ENCODE measurements around the gene SPTSSA. TPM values are rescaled to one million over a fixed set of nuclear protein-coding genes. Genes with fewer than 3 reads are reported as not detected.
"Not testable (repeated sequence)": the region's sequence is repeated elsewhere in the genome, so short reads cannot be mapped to it uniquely, and the experiment has no call there.

Gene SPTSSA, protein sequence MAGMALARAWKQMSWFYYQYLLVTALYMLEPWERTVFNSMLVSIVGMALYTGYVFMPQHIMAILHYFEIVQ
- 10 to 100 TPM; 14.1 to 22.5 (median 16.4) TPM for polyA plus RNA-seq (ENCODE audit: low read depth in 6 of 6)

DNA sequence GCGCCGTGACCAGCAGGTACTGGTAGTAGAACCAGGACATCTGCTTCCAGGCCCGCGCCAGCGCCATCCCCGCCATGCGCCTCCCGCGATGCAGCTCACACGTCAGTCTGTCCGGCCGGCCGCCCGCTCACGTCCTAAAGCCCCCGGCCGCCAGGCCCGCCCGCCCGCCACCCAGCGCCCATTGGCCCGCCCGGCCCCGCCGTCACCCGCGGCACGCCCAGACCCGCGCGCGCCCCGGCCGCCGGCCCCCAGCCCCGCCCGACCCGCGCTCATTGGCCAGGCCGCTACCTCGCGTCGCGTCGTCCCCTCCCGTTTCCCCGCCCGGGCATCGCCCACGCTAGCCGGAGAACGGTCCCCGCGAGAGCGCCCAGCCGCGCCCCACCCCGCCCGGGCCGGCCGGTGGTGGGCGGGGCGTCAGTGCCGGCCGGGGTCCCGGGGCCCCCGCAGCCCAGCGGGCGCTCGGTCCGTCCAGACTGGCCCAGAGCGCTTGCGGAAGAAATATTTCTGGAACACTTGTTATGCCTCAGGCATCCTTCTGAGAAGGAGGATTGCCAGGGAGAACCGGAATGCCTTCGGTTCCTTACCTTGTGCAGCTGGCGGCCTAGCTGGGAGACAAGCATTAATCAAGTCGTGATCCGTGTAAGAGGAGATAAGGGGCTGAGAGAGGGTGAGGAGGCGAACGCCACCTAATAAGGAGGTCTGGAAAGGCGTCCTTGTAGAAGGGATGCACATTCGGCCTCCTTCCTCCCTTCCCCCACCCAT, at the start of gene SPTSSA:
TSS of gene SPTSSA (minus strand) at position 109 of the 762 bp plus-strand sequence. CDS start at position 76, 33 bp downstream.
- Mint-ChIP-seq H3K27me3 (no peaks in the 10 kb centered on the region), H3K4me1 (peaks cover 14 to 16% (median 15%) of the 10 kb centered on the region in 3 donors), H3K9me3 (no peaks in the 10 kb centered on the region), H3K4me3 (peak within 1 kb of the TSS in 7 of 8 donors; percentile 74 to 98 (median 93)), H3K36me3 (no peaks in the 10 kb centered on the region), H3K27ac (peak within 1 kb of the TSS; percentile 39 to 95 (median 92))
- ATAC-seq (ENCODE audit: low read depth in 2 of 2): peak; percentile 94 to 95
- DNase-seq: peak; percentile 85

DNA sequence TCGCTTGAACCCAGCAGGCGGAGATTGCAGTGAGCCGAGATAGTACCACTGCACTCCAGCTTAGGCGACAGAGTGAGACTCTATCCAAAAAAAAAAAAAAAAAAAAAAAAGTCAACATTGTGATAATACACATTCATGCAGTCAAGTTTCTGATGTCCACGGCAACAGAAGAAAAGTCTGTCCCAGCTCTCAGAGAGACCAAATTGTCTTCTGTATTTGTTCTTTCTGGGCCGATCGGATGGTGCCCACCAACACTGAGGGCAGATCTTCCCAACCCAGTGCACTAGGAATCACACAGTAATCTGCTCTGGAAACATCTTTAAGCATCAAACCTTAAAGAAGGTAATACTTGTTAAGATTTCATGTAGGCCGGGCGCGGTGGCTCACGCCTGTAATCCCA, 45.8 kb upstream of the SPTSSA start:
- no peaks in the 10 kb centered on the region for H3K4me1 Mint-ChIP-seq
- H3K9me3 Mint-ChIP-seq: peaks cover 0 to 2% (median 0%) of the 10 kb centered on the region in 7 donors
- DNase-seq (no peak), ATAC-seq (ENCODE audit: low read depth in 2 of 2) (no peak)
- H3K4me3 Mint-ChIP-seq: no peak overlapping the region
- H3K27ac Mint-ChIP-seq: no peak overlapping the region
- H3K27me3 Mint-ChIP-seq: no peaks in the 10 kb centered on the region
- no peaks in the 10 kb centered on the region for H3K36me3 Mint-ChIP-seq

DNA sequence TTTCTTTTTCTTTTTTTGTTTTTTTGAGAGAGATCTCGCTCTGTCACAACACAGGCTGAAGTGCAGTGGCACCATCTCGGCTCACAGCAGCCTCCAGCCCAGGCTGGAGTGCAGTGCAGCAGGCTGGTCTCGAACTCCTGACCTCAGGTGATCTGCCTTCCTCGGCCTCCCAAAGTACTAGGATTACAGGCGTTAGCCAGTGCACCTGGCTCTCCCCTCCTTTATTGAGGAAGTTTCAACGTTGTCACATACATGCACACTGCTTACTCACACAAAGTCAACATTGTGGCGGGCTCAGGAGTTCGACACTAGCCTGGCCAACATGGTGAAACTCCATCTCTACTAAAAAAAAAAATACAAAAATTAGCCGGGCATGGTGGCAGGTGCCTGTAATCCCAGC, 45.4 kb upstream of the SPTSSA start:
- no peaks in the 10 kb centered on the region for H3K27me3 Mint-ChIP-seq
- no peaks in the 10 kb centered on the region for H3K4me1 Mint-ChIP-seq
- no peak overlapping the region for H3K27ac Mint-ChIP-seq
- peaks cover 0 to 1% (median 0%) of the 10 kb centered on the region in 7 donors for H3K9me3 Mint-ChIP-seq
- H3K36me3 Mint-ChIP-seq: no peaks in the 10 kb centered on the region
- ATAC-seq (ENCODE audit: low read depth in 2 of 2) (no peak), DNase-seq (no peak)
- H3K4me3 Mint-ChIP-seq: no peak overlapping the region

GRCh38 chr14:34505124-34505491, 43.1 kb upstream of the SPTSSA start:
- not testable (repeated sequence) for ATAC-seq (ENCODE audit: low read depth in 2 of 2); H3K9me3 Mint-ChIP-seq; H3K36me3 Mint-ChIP-seq; H3K27me3 Mint-ChIP-seq; H3K27ac Mint-ChIP-seq; DNase-seq; H3K4me1 Mint-ChIP-seq
- H3K4me3 Mint-ChIP-seq: peak overlapping the region in 1 of 8 donors; percentile 16

- H3K27me3 Mint-ChIP-seq; H3K9me3 Mint-ChIP-seq; H3K4me3 Mint-ChIP-seq; DNase-seq; ATAC-seq (ENCODE audit: low read depth in 2 of 2); H3K27ac Mint-ChIP-seq; H3K36me3 Mint-ChIP-seq; H3K4me1 Mint-ChIP-seq: not testable (repeated sequence)
Observed at GRCh38 chr14:34504027-34504426, 42.0 kb upstream of the SPTSSA start.

- DNase-seq: no peak
- Mint-ChIP-seq H3K36me3 (no peaks in the 10 kb centered on the region), H3K27ac (peak overlapping the region in 2 of 6 donors; percentile 3 to 47), H3K4me1 (no peaks in the 10 kb centered on the region), H3K27me3 (no peaks in the 10 kb centered on the region), H3K9me3 (no peaks in the 10 kb centered on the region), H3K4me3 (no peak overlapping the region)
- ATAC-seq (ENCODE audit: low read depth in 2 of 2): no peak
Observed at GRCh38 chr14:34502545-34503225, 40.6 kb upstream of the SPTSSA start.

DNA sequence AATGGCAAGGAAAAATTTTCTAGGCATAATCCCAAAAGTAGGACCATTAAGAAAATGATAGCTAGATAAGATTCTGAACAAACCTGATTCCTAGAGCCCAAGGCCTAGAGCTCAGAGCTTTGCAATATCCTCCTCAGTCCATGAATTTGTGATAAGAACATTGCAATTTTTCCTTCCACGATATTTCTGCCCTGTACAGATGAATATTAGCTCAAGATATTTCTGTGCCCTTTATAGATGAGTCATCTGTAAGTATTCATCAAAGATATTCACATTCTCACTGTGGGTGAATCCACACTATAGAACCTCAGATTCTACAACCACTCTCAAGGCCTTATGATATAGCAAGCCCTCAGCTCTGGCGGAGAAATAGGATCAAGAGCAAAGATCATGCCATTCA, 40.0 kb upstream of the SPTSSA start:
- no peak overlapping the region for H3K4me3 Mint-ChIP-seq
- no peak for ATAC-seq (ENCODE audit: low read depth in 2 of 2)

GRCh38 chr14:34501004-34501580, 39.1 kb upstream of the SPTSSA start:
- DNase-seq: no peak
- Mint-ChIP-seq H3K27me3 (no peaks in the 10 kb centered on the region), H3K4me1 (no peaks in the 10 kb centered on the region), H3K27ac (no peak overlapping the region), H3K4me3 (peak overlapping the region in 1 of 8 donors; percentile 29), H3K36me3 (no peaks in the 10 kb centered on the region), H3K9me3 (no peaks in the 10 kb centered on the region)
- ATAC-seq (ENCODE audit: low read depth in 2 of 2): no peak

More for the DNA sequence above, 40.0 kb upstream of the SPTSSA start:
- Mint-ChIP-seq H3K4me1 (no peaks in the 10 kb centered on the region), H3K27me3 (no peaks in the 10 kb centered on the region), H3K27ac (no peak overlapping the region), H3K36me3 (no peaks in the 10 kb centered on the region), H3K9me3 (no peaks in the 10 kb centered on the region)
- no peak for DNase-seq

DNA sequence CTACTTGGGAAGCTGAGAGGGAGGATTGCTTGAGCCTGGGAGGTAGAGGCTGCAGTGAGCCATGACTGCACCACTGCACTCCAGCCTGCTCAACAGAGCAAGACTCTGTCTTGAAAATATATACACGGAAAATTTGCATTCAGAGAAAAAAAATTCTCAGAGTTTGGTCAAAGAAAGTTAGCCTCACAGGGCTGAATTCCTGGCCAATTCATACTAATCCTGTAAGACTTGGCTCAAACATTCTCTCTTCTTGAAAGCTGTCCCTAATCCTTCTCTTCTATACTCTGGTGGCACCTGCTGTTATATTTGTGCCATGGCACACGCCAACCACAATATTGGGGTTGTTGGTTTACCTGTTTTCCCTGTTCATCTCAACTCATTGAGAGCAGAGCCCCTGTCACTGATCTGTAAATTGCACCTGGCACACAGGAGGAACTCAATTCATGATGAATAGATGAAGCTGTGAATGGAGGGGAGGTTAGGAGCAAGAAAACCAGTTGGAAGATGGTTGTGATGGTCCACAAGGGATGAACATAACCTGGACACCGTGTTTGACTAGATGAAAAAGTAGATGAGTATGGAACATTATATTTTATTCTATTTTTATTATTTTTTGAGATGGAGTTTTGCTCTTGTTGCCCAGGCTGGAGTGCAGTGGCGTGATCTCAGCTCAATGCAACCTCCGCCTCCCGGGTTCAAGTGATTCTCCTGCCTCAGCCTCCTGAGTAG, 36.8 kb upstream of the SPTSSA start:
- Mint-ChIP-seq H3K4me3 (no peak overlapping the region), H3K4me1 (no peaks in the 10 kb centered on the region), H3K36me3 (no peaks in the 10 kb centered on the region), H3K27ac (peak overlapping the region in 1 of 6 donors; percentile 65), H3K27me3 (no peaks in the 10 kb centered on the region), H3K9me3 (no peaks in the 10 kb centered on the region)
- ATAC-seq (ENCODE audit: low read depth in 2 of 2) (no peak), DNase-seq (no peak)

- Mint-ChIP-seq H3K4me3 (no peak overlapping the region), H3K27me3 (no peaks in the 10 kb centered on the region), H3K4me1 (no peaks in the 10 kb centered on the region)
Observed at GRCh38 chr14:34496679-34497513, 34.9 kb upstream of the SPTSSA start.

GRCh38 chr14:34496007-34496678, 34.1 kb upstream of the SPTSSA start:
- Mint-ChIP-seq H3K27ac (peak overlapping the region in 1 of 6 donors; percentile 50), H3K9me3 (no peaks in the 10 kb centered on the region), H3K36me3 (no peaks in the 10 kb centered on the region), H3K27me3 (peaks cover 0 to 5% (median 0%) of the 10 kb centered on the region in 3 donors), H3K4me3 (no peak overlapping the region), H3K4me1 (no peaks in the 10 kb centered on the region)
- DNase-seq (no peak), ATAC-seq (ENCODE audit: low read depth in 2 of 2) (no peak)

More at GRCh38 chr14:34496679-34497513, 34.9 kb upstream of the SPTSSA start:
- DNase-seq: no peak
- no peaks in the 10 kb centered on the region for H3K9me3 Mint-ChIP-seq
- no peak overlapping the region for H3K27ac Mint-ChIP-seq
- H3K36me3 Mint-ChIP-seq: no peaks in the 10 kb centered on the region
- no peak for ATAC-seq (ENCODE audit: low read depth in 2 of 2)

- no peaks in the 10 kb centered on the region for H3K36me3 Mint-ChIP-seq
- H3K27ac Mint-ChIP-seq: no peak overlapping the region
- H3K27me3 Mint-ChIP-seq: peaks cover 0 to 9% (median 0%) of the 10 kb centered on the region in 3 donors
- H3K4me1 Mint-ChIP-seq: no peaks in the 10 kb centered on the region
- H3K9me3 Mint-ChIP-seq: peaks cover 0 to 3% (median 0%) of the 10 kb centered on the region in 7 donors
- no peak for DNase-seq
- no peak for ATAC-seq (ENCODE audit: low read depth in 2 of 2)
- no peak overlapping the region for H3K4me3 Mint-ChIP-seq
Observed at GRCh38 chr14:34489324-34489723, 27.3 kb upstream of the SPTSSA start.

Measured in naive B cell (primary cell).